ENCODE measurements around the gene WDR73. TPM values are rescaled to one million over a fixed set of nuclear protein-coding genes. Genes with fewer than 3 reads are reported as not detected.

Gene WDR73
- total RNA-seq (19.6 TPM), polyA plus RNA-seq (10 to 100 TPM; 12.9 to 19.2 (median 16.1) TPM)

DNA sequence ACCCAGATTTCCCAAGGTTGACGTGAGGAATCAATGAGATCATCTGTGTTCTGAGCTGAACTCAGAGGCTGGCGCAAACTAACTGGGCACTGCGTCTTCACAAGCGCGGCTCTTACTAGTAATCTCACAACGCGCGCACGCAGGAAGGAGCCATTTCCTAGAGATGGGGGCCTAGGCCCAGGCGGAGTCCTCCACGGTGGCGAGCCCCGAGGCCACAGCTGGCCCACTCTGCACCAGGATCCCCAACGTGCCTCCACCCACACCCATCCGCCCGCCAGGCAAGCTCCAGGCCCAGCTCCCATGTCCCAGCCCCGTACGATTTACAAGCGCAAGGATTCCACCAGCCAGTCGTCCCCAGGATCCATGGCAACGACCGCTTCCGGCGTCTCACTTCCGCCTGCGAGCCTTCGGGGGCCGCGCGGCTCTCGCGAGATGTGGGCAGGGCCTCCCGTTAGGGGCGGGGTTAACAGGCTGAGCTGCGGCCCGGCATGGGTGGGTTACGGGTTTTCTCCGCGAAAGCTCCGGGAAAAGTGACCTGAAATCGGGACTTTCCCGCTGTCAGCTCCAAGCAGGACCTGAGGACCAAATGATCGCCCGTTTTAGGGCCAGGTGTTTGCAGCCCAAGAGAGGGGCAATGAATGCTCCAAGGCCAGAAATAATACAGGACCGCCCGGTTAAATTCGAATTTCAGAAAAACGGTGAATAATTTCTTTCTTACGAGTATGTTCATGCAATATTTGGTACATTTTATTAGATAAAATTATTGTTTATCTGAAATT, at the start of gene WDR73:
Gene WDR73 (minus strand): TSS at position 374 of the 779 bp plus-strand sequence. CDS start 9 bp downstream, at position 365.
- H3K27me3 ChIP-seq (ENCODE audit: control insufficient read depth, insufficient read depth, low read length) = no peaks in the 10 kb centered on the region
- peak within 1 kb of the TSS; percentile 95 to 98 (median 95) for H3K27ac Mint-ChIP-seq
- H3K27me3 Mint-ChIP-seq = no peaks in the 10 kb centered on the region
- H3K27ac ChIP-seq (ENCODE audit: insufficient read depth, low read length, poor library complexity, severe bottlenecking) = peak within 1 kb of the TSS; percentile 81
- peak; percentile 96 to 98 (median 97) for DNase-seq
- no peaks in the 10 kb centered on the region for H3K9me3 ChIP-seq (ENCODE audit: control insufficient read depth in 2 of 2, low read length in 2 of 2)
- H3K4me1 Mint-ChIP-seq = peaks cover 8 to 62% (median 18%) of the 10 kb centered on the region in 4 donors
- H3K9me3 Mint-ChIP-seq = no peaks in the 10 kb centered on the region
- H3K4me3 Mint-ChIP-seq = peak within 1 kb of the TSS; percentile 91 to 99 (median 98)
- peak; percentile 73 to 79 for ATAC-seq (ENCODE audit: low read depth in 2 of 2)
- H3K4me1 ChIP-seq (ENCODE audit: control insufficient read depth, insufficient read depth, low read length, poor library complexity, severe bottlenecking) = peaks cover 45% of the 10 kb centered on the region
- peaks cover 16% of the 10 kb centered on the region for H3K36me3 ChIP-seq (ENCODE audit: control insufficient read depth, insufficient read depth, low read length)
- H3K36me3 Mint-ChIP-seq = peaks cover 10% of the 10 kb centered on the region
- peak within 1 kb of the TSS; percentile 95 for H3K4me3 ChIP-seq (ENCODE audit: low read depth, low read length)

- H3K27ac Mint-ChIP-seq = peak overlapping the region in 2 of 3 donors; percentile 16 to 53
- no peaks in the 10 kb centered on the region for H3K9me3 ChIP-seq (ENCODE audit: control insufficient read depth in 2 of 2, low read length in 2 of 2)
- H3K27me3 Mint-ChIP-seq = no peaks in the 10 kb centered on the region
- H3K27ac ChIP-seq (ENCODE audit: insufficient read depth, low read length, poor library complexity, severe bottlenecking) = peak overlapping the region; percentile 1
- H3K4me1 Mint-ChIP-seq = peaks cover 51 to 80% (median 66%) of the 10 kb centered on the region in 4 donors
- peaks cover 31% of the 10 kb centered on the region for H3K4me1 ChIP-seq (ENCODE audit: control insufficient read depth, insufficient read depth, low read length, poor library complexity, severe bottlenecking)
- H3K9me3 Mint-ChIP-seq = no peaks in the 10 kb centered on the region
- no peaks in the 10 kb centered on the region for H3K27me3 ChIP-seq (ENCODE audit: control insufficient read depth, insufficient read depth, low read length)
- H3K36me3 ChIP-seq (ENCODE audit: control insufficient read depth, insufficient read depth, low read length) = peaks cover 10% of the 10 kb centered on the region
- H3K4me3 Mint-ChIP-seq = peak overlapping the region in 2 of 4 donors; percentile 11 to 27
- H3K36me3 Mint-ChIP-seq = no peaks in the 10 kb centered on the region
- DNase-seq (no peak), ATAC-seq (ENCODE audit: low read depth in 2 of 2) (no peak)
- no peak overlapping the region for H3K4me3 ChIP-seq (ENCODE audit: low read depth, low read length)
Measured at GRCh38 chr15:84703808-84704207, 49.7 kb upstream of the WDR73 start.

- no peak overlapping the region for H3K4me3 ChIP-seq (ENCODE audit: low read depth, low read length)
- no peaks in the 10 kb centered on the region for H3K27me3 ChIP-seq (ENCODE audit: control insufficient read depth, insufficient read depth, low read length)
- Mint-ChIP-seq H3K36me3 (no peaks in the 10 kb centered on the region), H3K27me3 (no peaks in the 10 kb centered on the region), H3K9me3 (no peaks in the 10 kb centered on the region), H3K4me3 (peak overlapping the region in 3 of 4 donors; percentile 27 to 66 (median 40)), H3K4me1 (peaks cover 57 to 80% (median 68%) of the 10 kb centered on the region in 4 donors), H3K27ac (peak overlapping the region; percentile 16 to 77 (median 53))
- no peaks in the 10 kb centered on the region for H3K9me3 ChIP-seq (ENCODE audit: control insufficient read depth in 2 of 2, low read length in 2 of 2)
- ATAC-seq (ENCODE audit: low read depth in 2 of 2) = peak; percentile 57 to 60
- H3K36me3 ChIP-seq (ENCODE audit: control insufficient read depth, insufficient read depth, low read length) = peaks cover 10% of the 10 kb centered on the region
- no peak for DNase-seq
- H3K27ac ChIP-seq (ENCODE audit: insufficient read depth, low read length, poor library complexity, severe bottlenecking) = no peak overlapping the region
- H3K4me1 ChIP-seq (ENCODE audit: control insufficient read depth, insufficient read depth, low read length, poor library complexity, severe bottlenecking) = peaks cover 39% of the 10 kb centered on the region
Measured at GRCh38 chr15:84702961-84703482, 48.9 kb upstream of the WDR73 start.

DNA sequence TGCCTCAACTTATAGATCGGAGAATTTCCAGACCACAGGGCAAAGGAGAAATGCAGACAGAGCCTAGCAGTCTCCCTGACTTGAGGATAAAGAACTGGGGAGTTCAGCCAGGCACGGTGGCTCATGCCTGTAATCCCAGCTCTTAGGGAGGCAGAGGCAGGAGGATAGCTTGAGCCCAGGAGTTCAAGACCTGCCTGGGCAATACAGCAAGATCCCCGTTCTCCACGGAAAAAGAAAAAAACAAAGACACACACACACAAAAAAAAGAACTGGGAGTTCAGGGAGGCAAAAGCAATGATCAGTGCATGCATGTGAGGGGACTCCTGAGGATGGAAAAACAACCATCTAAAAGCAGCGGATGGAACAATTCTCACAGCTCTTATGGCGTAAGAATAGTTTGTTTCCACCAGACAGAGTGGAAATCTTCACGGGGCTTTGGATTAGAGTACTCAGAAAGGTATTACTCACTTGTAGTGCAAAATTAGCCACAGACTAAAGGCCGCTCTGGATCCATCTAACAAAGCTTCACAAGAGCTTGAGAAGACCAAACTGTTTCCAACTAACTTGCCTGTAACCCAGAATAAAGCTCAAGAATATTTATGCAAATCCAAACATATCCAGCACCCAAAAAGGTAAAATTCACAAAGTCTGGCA, 45.6 kb upstream of the WDR73 start:
- DNase-seq (no peak), ATAC-seq (ENCODE audit: low read depth in 2 of 2) (no peak)
- peak overlapping the region; percentile 19 for H3K4me3 ChIP-seq (ENCODE audit: low read depth, low read length)
- H3K36me3 ChIP-seq (ENCODE audit: control insufficient read depth, insufficient read depth, low read length) = peaks cover 7% of the 10 kb centered on the region
- H3K27ac Mint-ChIP-seq = peak overlapping the region; percentile 19 to 60 (median 38)
- H3K4me1 ChIP-seq (ENCODE audit: control insufficient read depth, insufficient read depth, low read length, poor library complexity, severe bottlenecking) = peaks cover 41% of the 10 kb centered on the region
- no peaks in the 10 kb centered on the region for H3K36me3 Mint-ChIP-seq
- no peaks in the 10 kb centered on the region for H3K27me3 Mint-ChIP-seq
- H3K27me3 ChIP-seq (ENCODE audit: control insufficient read depth, insufficient read depth, low read length) = no peaks in the 10 kb centered on the region
- peak overlapping the region in 3 of 4 donors; percentile 14 to 39 (median 32) for H3K4me3 Mint-ChIP-seq
- no peaks in the 10 kb centered on the region for H3K9me3 Mint-ChIP-seq
- H3K4me1 Mint-ChIP-seq = peaks cover 60 to 82% (median 69%) of the 10 kb centered on the region in 4 donors
- no peaks in the 10 kb centered on the region for H3K9me3 ChIP-seq (ENCODE audit: control insufficient read depth in 2 of 2, low read length in 2 of 2)
- no peak overlapping the region for H3K27ac ChIP-seq (ENCODE audit: insufficient read depth, low read length, poor library complexity, severe bottlenecking)

DNA sequence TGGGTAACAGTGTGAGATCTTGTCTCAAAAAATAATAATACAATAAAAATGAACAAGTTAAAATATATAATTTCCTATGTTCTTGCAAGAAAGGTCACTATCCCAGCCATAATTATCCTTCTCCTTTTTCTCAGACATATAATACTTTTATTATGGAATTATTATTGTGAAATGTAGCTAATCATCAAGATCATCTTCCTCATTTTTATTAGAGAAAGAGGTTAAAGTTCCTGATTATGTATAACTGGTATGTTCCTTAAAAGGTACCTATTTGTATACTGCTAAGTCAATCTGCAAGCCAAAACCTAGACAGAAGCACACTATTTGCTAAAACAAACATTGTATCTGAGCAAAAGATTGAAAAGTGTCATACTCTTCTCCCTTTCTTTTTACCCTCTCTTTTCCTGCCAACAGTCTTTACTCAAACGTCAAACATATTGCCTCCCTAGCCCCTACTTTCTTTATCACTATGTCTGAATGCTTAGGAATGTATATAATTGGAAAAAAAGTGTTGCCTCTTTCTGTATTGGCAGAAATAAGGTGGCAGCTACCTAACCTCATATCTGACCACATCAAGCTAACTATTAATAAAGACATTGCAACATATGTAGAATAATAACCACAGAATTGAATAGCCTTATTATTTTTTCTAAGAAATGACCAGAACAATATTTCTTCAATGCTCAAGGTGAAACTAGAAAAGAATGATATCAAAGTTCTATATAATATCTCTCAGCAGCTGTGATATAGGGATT, 43.3 kb upstream of the WDR73 start:
- Histone ChIP-seq H3K4me3 (ENCODE audit: low read depth, low read length) (peak overlapping the region; percentile 58), H3K9me3 (ENCODE audit: control insufficient read depth in 2 of 2, low read length in 2 of 2) (no peaks in the 10 kb centered on the region), H3K27ac (ENCODE audit: insufficient read depth, low read length, poor library complexity, severe bottlenecking) (no peak overlapping the region), H3K36me3 (ENCODE audit: control insufficient read depth, insufficient read depth, low read length) (no peaks in the 10 kb centered on the region), H3K4me1 (ENCODE audit: control insufficient read depth, insufficient read depth, low read length, poor library complexity, severe bottlenecking) (peaks cover 32% of the 10 kb centered on the region), H3K27me3 (ENCODE audit: control insufficient read depth, insufficient read depth, low read length) (no peaks in the 10 kb centered on the region)
- no peaks in the 10 kb centered on the region for H3K27me3 Mint-ChIP-seq
- no peaks in the 10 kb centered on the region for H3K9me3 Mint-ChIP-seq
- H3K36me3 Mint-ChIP-seq = no peaks in the 10 kb centered on the region
- no peak for DNase-seq
- no peak for ATAC-seq (ENCODE audit: low read depth in 2 of 2)
- H3K4me3 Mint-ChIP-seq = peak overlapping the region in 3 of 4 donors; percentile 0 to 11 (median 1)
- H3K27ac Mint-ChIP-seq = peak overlapping the region in 2 of 3 donors; percentile 12 to 39
- peaks cover 46 to 82% (median 62%) of the 10 kb centered on the region in 4 donors for H3K4me1 Mint-ChIP-seq

DNA sequence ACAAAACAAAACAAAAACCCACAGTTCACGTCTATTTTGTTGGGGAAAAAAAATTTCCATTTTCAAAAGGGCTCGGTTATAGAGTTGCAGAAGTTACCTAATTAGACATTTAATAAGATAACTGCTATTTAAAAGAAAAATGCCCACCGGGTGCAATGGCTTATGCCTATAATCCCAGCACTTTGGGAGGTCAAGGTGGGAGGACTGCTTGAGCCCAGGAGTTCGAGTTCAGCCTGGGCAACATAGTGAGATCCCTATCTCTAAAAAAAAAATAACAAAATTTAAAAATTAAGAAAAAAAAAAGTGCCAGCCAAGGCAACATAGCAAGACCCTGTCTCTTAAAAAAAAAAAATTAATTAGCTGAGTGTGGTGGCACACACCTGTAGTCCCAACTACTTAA, 42.7 kb upstream of the WDR73 start:
- no peak for DNase-seq
- Histone ChIP-seq H3K27ac (ENCODE audit: insufficient read depth, low read length, poor library complexity, severe bottlenecking) (no peak overlapping the region), H3K27me3 (ENCODE audit: control insufficient read depth, insufficient read depth, low read length) (no peaks in the 10 kb centered on the region), H3K4me1 (ENCODE audit: control insufficient read depth, insufficient read depth, low read length, poor library complexity, severe bottlenecking) (peaks cover 32% of the 10 kb centered on the region), H3K9me3 (ENCODE audit: control insufficient read depth in 2 of 2, low read length in 2 of 2) (no peaks in the 10 kb centered on the region), H3K4me3 (ENCODE audit: low read depth, low read length) (peak overlapping the region; percentile 5), H3K36me3 (ENCODE audit: control insufficient read depth, insufficient read depth, low read length) (no peaks in the 10 kb centered on the region)
- Mint-ChIP-seq H3K4me3 (no peak overlapping the region), H3K4me1 (peaks cover 49 to 86% (median 64%) of the 10 kb centered on the region in 4 donors), H3K9me3 (no peaks in the 10 kb centered on the region), H3K27me3 (no peaks in the 10 kb centered on the region), H3K36me3 (peaks cover under 1% of the 10 kb centered on the region), H3K27ac (no peak overlapping the region)
- ATAC-seq (ENCODE audit: low read depth in 2 of 2) = no peak

DNA sequence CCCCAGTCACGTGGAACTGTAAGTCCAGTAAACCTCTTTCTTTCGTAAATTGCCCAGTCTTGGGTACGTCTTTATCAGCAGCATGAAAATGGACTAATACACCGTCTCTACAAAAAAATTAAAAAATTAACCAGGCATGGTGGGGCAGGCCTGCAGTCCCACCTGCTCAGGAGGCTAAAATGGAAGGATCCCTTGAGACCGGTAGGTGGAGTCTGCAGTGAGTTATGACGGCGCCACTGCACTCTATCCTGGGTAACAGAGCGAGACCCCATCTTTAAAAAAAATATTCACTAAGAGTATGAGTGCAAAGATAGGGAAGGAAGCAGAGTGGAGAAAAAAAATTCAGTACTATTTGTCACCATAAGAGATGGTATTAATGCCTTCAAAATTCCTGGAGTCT, 36.3 kb upstream of the WDR73 start:
- no peaks in the 10 kb centered on the region for H3K27me3 ChIP-seq (ENCODE audit: control insufficient read depth, insufficient read depth, low read length)
- Mint-ChIP-seq H3K36me3 (peaks cover 25% of the 10 kb centered on the region), H3K27ac (peak overlapping the region in 1 of 3 donors; percentile 87), H3K27me3 (no peaks in the 10 kb centered on the region), H3K4me3 (no peak overlapping the region), H3K9me3 (no peaks in the 10 kb centered on the region), H3K4me1 (peaks cover 4 to 43% (median 30%) of the 10 kb centered on the region in 4 donors)
- H3K9me3 ChIP-seq (ENCODE audit: control insufficient read depth in 2 of 2, low read length in 2 of 2) = no peaks in the 10 kb centered on the region
- no peak overlapping the region for H3K4me3 ChIP-seq (ENCODE audit: low read depth, low read length)
- no peak overlapping the region for H3K27ac ChIP-seq (ENCODE audit: insufficient read depth, low read length, poor library complexity, severe bottlenecking)
- H3K4me1 ChIP-seq (ENCODE audit: control insufficient read depth, insufficient read depth, low read length, poor library complexity, severe bottlenecking) = no peaks in the 10 kb centered on the region
- H3K36me3 ChIP-seq (ENCODE audit: control insufficient read depth, insufficient read depth, low read length) = peaks cover 44% of the 10 kb centered on the region
- no peak for ATAC-seq (ENCODE audit: low read depth in 2 of 2)
- no peak for DNase-seq
